ENCODE results near the gene CRB2.

GRCh38 chr9:123319541-123320339 lies 36.3 kb upstream of the CRB2 start:
- TF ChIP-seq GATA2 (IDR thresholded peaks at IDR 0.05; ENCODE audit: low read depth, low read length) (no peak), GATA3 (IDR thresholded peaks at IDR 0.05; ENCODE audit: low read depth, low read length) (no peak)
